AG04450 (cell line): ENCODE results near the gene ASCC1. TPM values are rescaled to one million over a fixed set of nuclear protein-coding genes. Genes with fewer than 3 reads are reported as not detected.

Experiments used
- CTCF ChIA-PET: fragments of 300-600, 350-600 bp; formaldehyde crosslinking; extraction: SDS; loops from one replicate; lab custom pipeline; 2022; ENCODE audit warnings: antibody characterized with exemption, inconsistent platforms; lab: Charles Lee
- POLR2A ChIA-PET: fragments of 350-600 bp; formaldehyde crosslinking; extraction: SDS; loops from one replicate; lab custom pipeline; 2021; ENCODE audit warnings: antibody characterized with exemption, inconsistent platforms; lab: Yijun Ruan, JAX
- DNase-seq: peaks from one replicate; pipeline ENCODE4 v3.0.0-alpha.2; 2011; ENCODE audit warnings: low read depth, low spot score
- H3K27ac ChIP-seq: one replicate; pipeline ENCODE4 v1.5.1; 2012; ENCODE audit warnings: low read depth, low read length, control low read depth
- H3K27me3 ChIP-seq: one replicate; pipeline ENCODE4 v1.6.0; 2012; ENCODE audit warnings: low read length; ENCODE audit not compliant: control insufficient read depth, insufficient read depth
- H3K4me3 ChIP-seq: 2 replicates; pipeline ENCODE4 v1.5.1; 2011; ENCODE audit warnings: mild to moderate bottlenecking, low read depth, low read length, control low read depth
- H3K9me3 ChIP-seq: 2 replicates; pipeline ENCODE4 v1.5.1; 2012; ENCODE audit warnings: low read length; ENCODE audit not compliant: control insufficient read depth, insufficient read depth
- CTCF ChIP-seq: IDR thresholded peaks from 2 replicates; pipeline ENCODE4 v1.5.1; 2011; ENCODE audit warnings: low read depth, low read length, control low read depth, inconsistent platforms
- polyA plus RNA-seq: library from polyadenylated mRNA; depleted of rRNA; stranded (reverse); fragments of >200 nt; gene quantifications from 2 replicates; pipeline ENCODE4 v1.2.3, GENCODE V29; 2011

The ASCC1 gene
- polyA plus RNA-seq, 1 experiment = 43.7 TPM

- DNase-seq = no peak
- H3K27me3 ChIP-seq = peaks cover 19% of the 10 kb centered on the region
- peaks cover 8% of the 10 kb centered on the region for H3K9me3 ChIP-seq
- POLR2A ChIA-PET = no interaction called here
- no peak for TF ChIP-seq CTCF
- H3K4me3 ChIP-seq = no peak overlapping the region
- H3K27ac ChIP-seq = no peak overlapping the region
- CTCF ChIA-PET = no interaction called here
These were observed 147.8 kb downstream of the ASCC1 start for GRCh38 chr10:72068126-72068765.

GRCh38 chr10:72067463-72068125 lies 148.5 kb downstream of the ASCC1 start:
- CTCF ChIA-PET = interaction anchor here (0.5 to 3.9 kb wide), 3 partner anchors 16 to 57 kb away, joined by 4 to 15 read pairs (median 13); no protein-coding TSS in a partner anchor
- H3K4me3 ChIP-seq = no peak overlapping the region
- POLR2A ChIA-PET = no interaction called here
- DNase-seq = no peak
- no peak for TF ChIP-seq CTCF
- peaks cover 18% of the 10 kb centered on the region for H3K27me3 ChIP-seq
- peak overlapping the region; percentile 11 for H3K27ac ChIP-seq
- H3K9me3 ChIP-seq = peaks cover 8% of the 10 kb centered on the region

GRCh38 chr10:72066318-72067284 lies 149.5 kb downstream of the ASCC1 start:
- ChIA-PET POLR2A (no interaction called here), CTCF (interaction anchor here (0.5 to 3.9 kb wide), 6 partner anchors 15 to 665 kb away, joined by 3 to 15 read pairs (median 5); no protein-coding TSS in a partner anchor)
- DNase-seq = no peak
- Histone ChIP-seq H3K4me3 (no peak overlapping the region), H3K27ac (peak overlapping the region; percentile 11), H3K9me3 (peaks cover under 1% of the 10 kb centered on the region), H3K27me3 (peaks cover 16% of the 10 kb centered on the region)
- no peak for TF ChIP-seq CTCF

GRCh38 chr10:72065439-72066025 lies 150.5 kb downstream of the ASCC1 start:
- ChIA-PET POLR2A (no interaction called here), CTCF (interaction anchor here (0.6 to 3.9 kb wide), 2 partner anchors 17 to 666 kb away, joined by 3 to 13 read pairs; no protein-coding TSS in a partner anchor)
- DNase-seq = no peak

More at GRCh38 chr10:72065439-72066025, 150.5 kb downstream of the ASCC1 start:
- Histone ChIP-seq H3K27ac (no peak overlapping the region), H3K4me3 (no peak overlapping the region), H3K27me3 (peaks cover 25% of the 10 kb centered on the region), H3K9me3 (no peaks in the 10 kb centered on the region; the same call in 1 of the 2 replicates)
- TF ChIP-seq CTCF = no peak
